GM21723 (cell line): ENCODE measurements around the gene ZNF346.
"Not testable (repeated sequence)": the region's sequence is repeated elsewhere in the genome, so short reads cannot be mapped to it uniquely, and the experiment has no call there.

ENCODE experiments used
- ATAC-seq: cut with Tn5 transposase; IDR thresholded peaks from one replicate; pipeline ENCODE4 v1.9.1; 2021; ENCODE audit warnings: mild to moderate bottlenecking, moderate library complexity; ENCODE audit not compliant: unreplicated experiment

Gene ZNF346

GRCh38 chr5:177022386-177023302, at the start of gene ZNF346:
Gene ZNF346 (plus strand): TSS chr5:177022696. CDS start chr5:177022739, 43 bp downstream.
- peak; percentile 93 for ATAC-seq

GRCh38 chr5:176979669-176980068, 42.8 kb upstream of the ZNF346 start:
- no peak for ATAC-seq

GRCh38 chr5:176980818-176981217, 41.7 kb upstream of the ZNF346 start:
- no peak for ATAC-seq

- ATAC-seq = not testable (repeated sequence)
Measured at GRCh38 chr5:176983112-176983511, 39.4 kb upstream of the ZNF346 start.

GRCh38 chr5:176983593-176983992, 38.9 kb upstream of the ZNF346 start:
- not testable (repeated sequence) for ATAC-seq

- not testable (repeated sequence) for ATAC-seq
Measured at GRCh38 chr5:176984176-176984575, 38.3 kb upstream of the ZNF346 start.

- ATAC-seq = peak; percentile 79
Measured at GRCh38 chr5:176985516-176985915, 37.0 kb upstream of the ZNF346 start.

GRCh38 chr5:176986280-176986679, 36.2 kb upstream of the ZNF346 start:
- no peak for ATAC-seq

GRCh38 chr5:176987583-176987982, 34.9 kb upstream of the ZNF346 start:
- no peak for ATAC-seq

GRCh38 chr5:176993081-176993480, 29.4 kb upstream of the ZNF346 start:
- ATAC-seq = not testable (repeated sequence)

GRCh38 chr5:176994460-176995121, 27.9 kb upstream of the ZNF346 start:
- ATAC-seq = peak; percentile 51

GRCh38 chr5:176995122-176995490, 27.4 kb upstream of the ZNF346 start:
- ATAC-seq = no peak

- ATAC-seq = peak; percentile 58
Measured at GRCh38 chr5:176995896-176996767, 26.4 kb upstream of the ZNF346 start.

- peak; percentile 10 for ATAC-seq
Measured at GRCh38 chr5:176996780-176997179, 25.7 kb upstream of the ZNF346 start.

GRCh38 chr5:176998828-176999227, 23.7 kb upstream of the ZNF346 start:
- no peak for ATAC-seq

- not testable (repeated sequence) for ATAC-seq
Measured at GRCh38 chr5:176999526-176999925, 23.0 kb upstream of the ZNF346 start.

- no peak for ATAC-seq
Measured at GRCh38 chr5:177003649-177004048, 18.8 kb upstream of the ZNF346 start.

- no peak for ATAC-seq
Measured at GRCh38 chr5:177004961-177005360, 17.5 kb upstream of the ZNF346 start.

- peak; percentile 42 for ATAC-seq
Measured at GRCh38 chr5:177005619-177006264, 16.8 kb upstream of the ZNF346 start.

- peak; percentile 74 for ATAC-seq
Measured at GRCh38 chr5:177006265-177006972, 16.1 kb upstream of the ZNF346 start, which contains the start of gene UIMC1. Gene UIMC1 (minus strand): TSS chr5:177006779. CDS start chr5:176982615, 24,164 bp downstream.
